Stimulated activated CD8-positive, alpha-beta memory T cell treated with anti-CD3 and anti-CD28 coated beads, Interleukin-4, amount 100 ng/mL, for 48 hours (primary cell): Measurements from ENCODE around the gene AACS.
"Not testable (repeated sequence)": the region's sequence is repeated elsewhere in the genome, so short reads cannot be mapped to it uniquely, and the experiment has no call there.

Experiments
- DNase-seq: peaks from one replicate; pipeline ENCODE4 v3.0.0-alpha.2; 2020

AACS gene

GRCh38 chr12:125128439-125129178, 63.4 kb downstream of the AACS start:
- no peak for DNase-seq

DNA sequence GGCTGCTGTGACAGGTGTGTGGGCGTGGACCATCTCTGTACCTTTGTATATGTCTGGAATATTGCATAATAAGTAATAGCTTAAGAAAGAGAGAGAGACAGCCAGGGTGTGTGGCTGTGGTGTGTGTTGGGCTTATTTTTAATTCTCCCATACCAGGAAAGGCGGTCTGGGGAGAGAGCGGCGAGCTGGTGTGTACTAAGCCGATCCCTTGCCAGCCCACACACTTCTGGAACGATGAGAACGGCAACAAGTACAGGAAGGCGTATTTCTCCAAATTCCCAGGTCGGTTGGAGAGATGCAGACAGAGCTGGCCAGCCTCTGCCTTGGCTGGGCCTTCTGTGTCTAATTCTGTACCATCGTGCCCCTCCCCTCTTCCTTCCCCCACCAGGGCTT, 63.9 kb downstream of the AACS start:
- DNase-seq = no peak

- DNase-seq = no peak
Measured at GRCh38 chr12:125129591-125130255, 64.5 kb downstream of the AACS start.

DNA sequence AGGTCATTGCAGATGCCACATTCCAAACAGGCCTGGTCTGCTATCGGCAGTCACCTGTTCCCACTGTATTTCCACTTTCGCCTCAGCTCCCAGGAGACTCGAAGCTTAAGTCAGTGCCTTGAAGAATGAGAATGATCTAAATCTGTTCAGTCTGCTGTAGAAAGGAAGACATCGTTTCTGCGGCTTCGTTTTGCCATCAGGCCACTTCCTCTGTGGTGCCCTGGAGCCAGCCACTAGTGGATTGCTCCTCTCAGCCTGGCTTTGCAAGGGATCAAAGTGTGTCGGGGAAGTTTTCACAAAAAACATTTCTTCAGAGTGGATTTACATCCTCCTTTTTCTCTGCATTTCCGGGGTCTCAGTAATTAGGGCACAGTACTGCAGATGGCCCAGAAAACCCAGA, 66.7 kb downstream of the AACS start:
- DNase-seq = no peak

DNA sequence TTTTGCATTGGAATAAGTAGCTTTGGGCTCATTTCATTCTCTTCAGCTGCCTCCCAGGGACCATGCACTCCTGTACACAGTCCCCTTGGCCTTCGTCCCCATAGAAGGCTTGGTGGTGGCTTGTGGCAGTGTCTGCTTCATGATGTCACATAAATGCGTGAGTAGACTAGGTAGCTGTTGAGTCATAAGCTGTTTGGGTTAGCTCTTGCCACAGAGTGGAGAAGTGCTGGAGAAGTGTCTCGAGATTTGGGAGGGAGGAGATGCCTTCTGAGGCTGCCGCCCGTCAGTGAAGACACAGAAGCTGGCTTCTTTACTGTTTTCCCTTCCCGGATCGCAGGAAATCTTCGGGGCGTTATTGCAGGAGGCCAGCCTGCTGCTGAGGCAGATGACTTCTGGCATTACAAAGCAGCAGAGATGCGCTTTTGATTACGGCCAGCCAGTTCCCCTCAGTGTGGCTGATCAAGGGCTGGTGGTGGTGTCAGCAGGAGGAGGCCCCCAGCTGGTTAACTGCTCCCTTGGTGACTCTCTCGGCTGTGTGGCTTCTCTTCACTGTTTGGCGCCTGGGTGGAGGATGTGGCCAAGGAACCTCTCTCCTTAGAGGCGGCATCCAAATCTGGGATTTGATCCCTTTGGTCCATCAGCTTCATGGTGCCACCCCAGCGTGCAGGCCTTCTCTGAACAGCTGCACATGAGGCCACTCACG, 67.6 kb downstream of the AACS start:
- DNase-seq = no peak

DNA sequence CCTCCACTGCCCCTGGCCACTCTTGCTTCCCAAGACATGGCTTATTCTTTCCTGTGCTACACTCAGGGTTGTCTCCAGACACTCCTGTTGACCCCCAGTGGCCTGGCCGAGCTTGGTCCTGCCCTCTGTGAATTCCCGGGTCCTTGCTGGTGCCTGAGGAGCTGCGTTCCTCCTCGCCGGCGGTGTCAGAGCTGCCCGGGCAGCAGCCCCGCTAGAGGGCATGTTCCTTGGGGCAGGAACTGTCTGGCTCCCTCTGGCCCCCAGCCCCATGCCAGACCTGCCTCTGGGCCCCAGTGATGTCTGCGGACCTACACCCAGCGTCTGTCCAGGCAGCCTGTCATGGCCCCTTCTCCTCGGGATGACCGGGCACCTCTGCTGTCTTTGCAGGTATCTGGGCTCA, 68.4 kb downstream of the AACS start:
- no peak for DNase-seq

DNA sequence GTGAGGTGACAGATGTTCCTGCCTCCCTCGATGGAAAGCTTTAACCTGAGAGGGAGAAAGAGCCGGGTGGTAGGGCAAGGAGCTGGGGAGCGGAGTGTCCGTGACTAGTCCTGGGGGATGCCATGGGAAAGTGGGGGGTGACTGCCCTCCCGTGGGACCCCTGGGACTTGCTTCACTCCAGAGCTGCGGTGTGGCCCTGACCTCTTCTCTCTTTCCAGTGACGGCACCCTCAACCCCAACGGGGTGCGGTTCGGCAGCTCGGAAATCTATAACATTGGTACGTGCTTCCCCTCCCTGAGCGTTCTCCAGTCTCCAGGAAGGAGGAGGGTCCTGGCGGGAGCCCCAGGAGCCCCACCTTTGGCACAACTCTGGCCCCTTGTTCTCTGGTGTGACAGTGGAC, 69.3 kb downstream of the AACS start:
- no peak for DNase-seq

DNA sequence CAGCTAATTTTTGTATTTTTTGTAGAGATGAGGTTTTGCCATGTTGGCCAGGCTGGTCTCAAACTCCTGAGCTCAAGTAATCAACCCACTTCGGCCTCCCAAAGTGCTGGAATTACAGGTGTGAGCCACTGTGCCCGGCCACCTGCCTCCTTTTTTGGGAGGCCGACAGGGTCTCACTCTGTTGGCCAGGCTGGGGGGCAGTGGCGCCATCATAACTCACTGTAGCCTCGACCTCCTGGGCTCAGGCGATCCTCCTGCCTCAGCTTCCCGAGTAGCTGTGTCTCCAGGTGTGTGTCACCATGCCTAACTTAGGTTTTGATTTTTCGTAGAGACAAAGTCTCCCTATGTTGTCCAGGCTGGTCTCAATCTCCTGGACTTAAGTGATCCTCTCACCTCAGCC, 70.7 kb downstream of the AACS start:
- DNase-seq = no peak

- no peak for DNase-seq
Measured at GRCh38 chr12:125136702-125137101, 71.5 kb downstream of the AACS start.

DNA sequence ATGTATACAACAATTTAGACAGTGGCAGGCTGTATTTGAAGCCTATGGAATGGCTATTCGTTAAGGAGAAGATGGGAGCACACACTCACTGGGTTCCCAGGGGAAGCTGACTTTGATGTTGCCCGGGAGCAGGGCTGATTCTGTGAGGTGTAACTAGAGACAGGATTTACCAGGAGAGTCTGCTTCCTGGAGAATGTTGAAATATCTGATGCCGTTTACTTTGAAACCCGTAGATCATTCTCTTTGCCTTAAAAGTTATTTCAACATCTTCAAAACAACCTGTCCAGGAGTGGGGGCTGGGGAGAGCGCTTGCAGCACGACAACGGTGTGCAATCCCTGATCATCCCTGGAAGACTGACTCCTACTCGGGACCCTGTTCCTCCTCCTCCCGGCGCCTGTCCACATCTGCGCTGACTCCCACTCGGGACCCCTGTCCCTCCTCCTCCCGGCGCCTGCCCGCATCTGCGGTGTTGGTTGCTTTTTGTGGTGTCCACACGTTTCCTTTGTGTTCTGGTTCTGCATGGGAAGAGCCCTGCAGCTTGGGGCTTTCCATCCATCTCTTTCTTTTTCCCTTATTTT, 72.6 kb downstream of the AACS start:
- no peak for DNase-seq

DNA sequence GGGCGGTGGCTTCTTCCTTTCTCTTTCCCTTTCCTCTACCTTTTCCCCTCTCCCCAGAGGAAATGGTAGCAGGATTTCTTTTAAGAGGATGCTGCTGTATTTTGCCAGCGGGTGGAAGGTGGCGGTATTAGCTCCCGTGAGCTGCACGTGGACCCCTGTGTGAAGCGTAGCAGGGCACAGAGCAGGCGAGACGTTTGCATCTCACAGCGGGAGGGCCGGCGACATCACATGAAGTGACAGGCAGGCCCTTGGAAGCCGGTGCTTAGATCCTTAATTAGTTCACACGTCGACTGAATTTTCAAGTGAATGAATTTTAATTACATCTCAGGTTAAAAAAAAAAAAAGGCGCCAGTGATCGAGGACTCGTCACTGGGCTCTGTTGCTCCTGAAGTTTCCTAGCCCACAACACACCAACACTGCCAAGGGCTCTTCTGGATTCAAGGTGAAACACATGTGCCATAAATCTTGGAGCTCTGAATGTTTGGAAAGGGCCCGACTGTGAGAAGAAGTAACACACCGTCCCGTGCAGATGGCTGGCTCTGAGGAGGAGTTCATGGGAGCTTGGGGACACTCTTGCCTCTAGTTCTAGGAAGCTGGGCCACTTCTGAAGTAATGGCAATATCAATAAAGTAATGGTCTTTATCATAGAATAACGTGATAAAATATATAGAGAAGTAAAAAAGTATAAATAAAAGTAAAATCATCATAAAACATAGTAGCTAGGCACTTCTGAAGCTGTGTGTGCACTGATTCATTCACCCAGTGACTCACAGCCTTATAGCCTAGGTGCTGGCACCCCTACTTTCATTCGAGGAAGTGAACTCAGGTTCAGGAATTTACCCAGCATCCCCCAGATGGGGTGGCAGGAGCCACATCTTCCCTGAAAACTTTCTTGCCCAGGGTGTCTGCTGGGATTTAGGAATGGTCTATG, 75.3 kb downstream of the AACS start:
- DNase-seq = no peak

- DNase-seq = not testable (repeated sequence)
Measured at GRCh38 chr12:125141210-125141573, 76.0 kb downstream of the AACS start.

- DNase-seq = no peak
Measured at GRCh38 chr12:125142601-125143000, 77.4 kb downstream of the AACS start.

- no peak for DNase-seq
Measured at GRCh38 chr12:125143491-125143890, 78.3 kb downstream of the AACS start.

DNA sequence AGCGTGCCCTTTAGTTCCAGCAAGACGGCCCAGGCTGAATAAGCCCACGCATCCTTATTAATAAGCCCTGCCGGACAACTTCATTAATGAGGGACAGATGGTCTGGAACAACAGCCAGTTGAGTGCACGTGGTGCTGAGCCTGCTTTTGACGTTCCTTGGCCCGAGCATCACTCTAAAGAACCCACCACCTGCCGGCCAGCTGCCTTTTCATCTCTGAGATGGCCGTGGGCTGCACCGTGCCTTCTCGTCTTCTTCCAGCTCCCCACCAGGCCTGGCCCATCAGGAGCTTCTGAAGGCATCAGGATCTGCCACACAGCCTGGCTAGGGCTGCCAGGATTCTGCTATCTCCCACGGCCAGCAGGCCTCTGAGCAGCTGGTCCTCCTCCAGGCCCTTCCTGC, 80.0 kb downstream of the AACS start:
- DNase-seq = no peak

- DNase-seq = no peak
Measured at GRCh38 chr12:125148316-125148715, 83.1 kb downstream of the AACS start.

DNA sequence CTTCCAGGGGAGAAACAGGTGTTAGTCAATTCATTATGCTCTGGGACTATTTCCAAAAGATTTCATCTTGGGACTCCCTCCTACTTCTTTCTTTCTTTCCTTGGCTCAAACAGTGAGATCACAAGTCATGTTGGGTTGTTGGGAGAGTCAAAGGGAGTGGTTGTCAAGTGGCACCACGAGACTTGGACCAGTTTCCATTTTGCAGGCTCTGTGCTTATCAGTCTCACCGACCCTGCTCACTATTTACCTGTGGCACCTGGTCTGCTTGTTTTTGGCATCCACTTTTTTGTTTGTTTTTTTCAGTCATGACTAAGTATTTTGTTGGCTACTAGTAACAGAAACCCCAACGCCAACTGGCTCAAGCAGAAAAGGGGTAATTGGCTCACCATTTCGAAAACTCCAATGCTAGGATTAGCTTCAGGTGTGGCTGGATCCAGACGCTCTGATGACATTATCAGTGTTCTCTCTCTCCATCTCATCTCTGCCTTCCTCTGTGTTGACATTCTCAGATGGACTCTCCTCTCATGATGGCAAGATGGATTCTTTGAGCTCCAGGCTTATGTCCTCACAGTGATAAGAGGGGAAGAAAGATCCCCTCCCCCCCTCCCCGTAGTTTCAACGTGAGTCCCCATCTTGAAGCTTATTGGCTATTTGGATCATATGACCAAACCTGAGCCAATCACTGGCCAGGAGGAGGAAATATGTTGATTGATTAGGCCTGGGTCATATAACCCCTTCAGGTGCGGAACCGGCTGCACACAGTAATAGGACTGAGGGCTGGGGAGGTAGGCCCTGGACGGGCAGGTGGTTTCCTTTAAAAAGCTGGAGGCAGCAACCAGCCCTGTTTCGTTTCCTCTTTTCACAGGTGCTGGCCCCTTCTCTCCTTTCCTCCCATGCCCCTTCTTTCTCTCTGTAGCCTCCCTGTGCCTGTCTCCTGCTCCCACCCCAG, 84.2 kb downstream of the AACS start:
- DNase-seq = no peak

DNA sequence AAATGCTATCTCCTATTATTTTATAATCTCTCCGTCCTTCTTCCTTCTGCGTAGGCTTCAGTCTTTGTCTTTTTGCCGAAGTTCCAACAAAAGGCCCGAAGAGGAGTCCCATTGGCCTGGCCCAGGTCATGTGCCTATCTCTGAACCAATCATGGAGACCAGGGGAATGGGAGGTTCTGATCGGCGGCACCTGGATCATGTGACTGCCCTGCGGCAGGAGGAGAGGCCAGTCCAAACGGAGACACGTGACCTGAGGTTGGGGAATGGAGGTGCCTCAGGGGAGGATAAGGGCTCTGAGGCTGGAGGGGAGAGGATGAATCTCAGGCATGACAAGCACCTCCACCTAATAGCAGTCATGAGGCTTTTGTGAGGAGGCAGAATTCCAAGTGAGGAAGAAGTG, 86.0 kb downstream of the AACS start:
- DNase-seq = no peak

DNA sequence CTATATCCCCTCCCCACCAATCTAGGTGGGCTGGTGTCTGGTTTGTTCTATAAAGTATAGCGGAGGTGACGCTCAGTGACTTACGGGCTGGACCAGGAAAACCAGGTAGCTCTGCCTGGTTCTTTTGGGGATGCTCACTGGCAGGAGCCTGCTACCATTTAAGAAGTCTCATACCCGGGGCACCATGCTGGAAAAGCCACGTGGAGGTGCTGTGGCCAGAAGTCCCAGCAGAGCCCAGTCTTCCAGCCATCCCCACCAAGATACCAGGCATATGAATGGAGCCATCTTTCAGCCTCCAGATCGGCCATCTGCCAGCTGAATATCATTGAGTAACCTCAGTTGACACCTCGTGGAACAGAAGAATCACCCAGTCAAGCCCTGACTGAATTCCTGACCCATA, 87.2 kb downstream of the AACS start:
- DNase-seq = no peak

GRCh38 chr12:125155366-125155765, 90.1 kb downstream of the AACS start:
- no peak for DNase-seq

DNA sequence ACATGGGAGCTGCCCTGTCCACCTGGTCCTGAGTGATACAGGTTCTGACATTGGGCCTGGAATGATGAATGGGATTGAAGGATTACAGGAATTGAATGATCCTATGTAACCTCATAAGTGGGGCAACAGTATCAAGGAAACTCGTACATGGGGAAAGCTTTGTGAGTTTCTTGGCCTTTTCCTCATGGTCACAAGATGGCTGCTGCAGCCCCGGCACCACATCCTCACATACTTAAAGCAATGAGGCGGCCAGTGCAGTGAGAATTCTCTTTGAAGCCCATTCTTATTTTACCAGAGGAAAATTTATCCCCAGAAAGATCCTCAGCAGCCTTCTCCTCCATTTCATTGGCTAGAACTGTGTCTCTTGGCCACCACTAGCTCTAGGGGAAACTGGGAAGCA, 91.9 kb downstream of the AACS start:
- no peak for DNase-seq

DNA sequence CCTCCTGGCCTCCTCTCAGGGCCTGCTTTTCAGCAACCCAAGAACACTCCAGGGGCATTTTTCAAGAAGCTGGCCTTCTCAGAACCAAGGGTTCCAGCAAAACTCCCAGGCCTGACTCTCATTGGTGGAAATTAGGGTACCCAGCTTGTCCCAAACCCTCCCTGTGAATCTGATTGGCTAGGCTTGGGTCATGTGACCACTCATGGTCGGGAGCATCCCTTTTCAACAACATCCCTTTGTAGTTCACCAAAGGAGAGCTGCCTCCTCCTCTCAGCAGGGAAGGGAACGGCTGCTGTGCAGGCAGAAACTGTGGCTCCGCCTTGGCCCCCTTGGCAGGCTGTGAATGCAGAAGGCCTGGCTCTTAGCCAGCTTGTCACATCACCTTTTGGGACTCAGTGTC, 94.5 kb downstream of the AACS start:
- DNase-seq = no peak
